Esophagus muscularis mucosa (tissue), 4 donors: ENCODE data around the gene TMA7. TPM values are rescaled to one million over a fixed set of nuclear protein-coding genes. Genes with fewer than 3 reads are reported as not detected.

ENCODE experiments used
- DNase-seq: peaks from one replicate; pipeline ENCODE4 v3.0.0-alpha.2; 2017; ENCODE audit errors: extremely low spot score
- H3K27ac ChIP-seq, 4 donors: fragments of 200-600 bp; sonication (generic); replicated peaks in 1 of 4; 1 replicate in 3 of 4; 2 replicates in 1 of 4; pipeline ENCODE4 v1.5.1; 2016 to 2019; ENCODE audit warnings: mild to moderate bottlenecking in 1 of 4
- H3K27me3 ChIP-seq, 4 donors: fragments of 200-600 bp; sonication (generic); one replicate each; pipeline versions ENCODE4 v1.5.1 to v1.6.0; 2016 to 2019
- H3K36me3 ChIP-seq, 4 donors: fragments of 200-600 bp; sonication (generic); one replicate each; pipeline ENCODE4 v1.5.1; 2016 to 2019
- H3K4me1 ChIP-seq, 4 donors: fragments of 200-600 bp; sonication (generic); one replicate each; pipeline ENCODE4 v1.5.1; 2016 to 2019
- H3K4me3 ChIP-seq, 4 donors: fragments of 200-600 bp; sonication (generic); 1 replicate in 2 of 4; 2 replicates in 2 of 4; pipeline ENCODE4 v1.5.1; 2016 to 2019; ENCODE audit warnings: mild to moderate bottlenecking in 4 of 4, moderate library complexity in 1 of 4
- H3K9me3 ChIP-seq, 4 donors: fragments of 200-600 bp; sonication (generic); 1 replicate in 3 of 4; 2 replicates in 1 of 4; pipeline ENCODE4 v1.5.1; 2016 to 2019
- CTCF ChIP-seq, 3 experiments: fragments of 200-600 bp in 2 of 3; fragments of 450-650 bp in 1 of 3; sonication (generic) in 2 of 3; IDR thresholded peaks; one replicate each; pipeline ENCODE4 v1.5.1; 2017 to 2019; ENCODE audit warnings: antibody characterized with exemption in 3 of 3, mild to moderate bottlenecking in 2 of 3, moderate library complexity in 1 of 3
- EP300 ChIP-seq: sonication (generic); formaldehyde crosslinking; IDR thresholded peaks from one replicate; pipeline ENCODE4 v1.6.1; 2017; ENCODE audit warnings: antibody characterized with exemption
- POLR2A ChIP-seq: fragments of 450-650 bp; IDR thresholded peaks from one replicate; pipeline ENCODE4 v1.6.1; 2017; ENCODE audit warnings: antibody characterized with exemption, moderate library complexity, mild to moderate bottlenecking, low read depth
- POLR2AphosphoS5 ChIP-seq, 2 donors: sonication (generic); formaldehyde crosslinking; IDR thresholded peaks; one replicate each; pipeline ENCODE4 v1.6.1; 2017; ENCODE audit warnings: antibody characterized with exemption in 2 of 2
- whole genome bisulfite sequencing: methylation state at CpG from one replicate; pipeline ENCODE4 v1.1.5; 2018; 5-methylcytosine and 5-hydroxymethylcytosine counted together
- intact Hi-C: fragments of 100-400 bp; cut with DNase I; formaldehyde crosslinking; loops from one replicate; pipeline ENCODE4 v1.15.1; 2023
- total RNA-seq, 4 donors: library from RNA; depleted of rRNA; stranded (reverse); fragments of >200 nt; gene quantifications; one replicate each; pipeline versions ENCODE4 v1.1.0 to v1.2.1, GENCODE V29; 2016

The TMA7 gene
- total RNA-seq, 4 donors from 2014 or later, result 167 to 270 (median 205) TPM

- 93% methylated on average over 11 of the region's 15 CpGs for WGBS
- peaks cover 14 to 54% (median 33%) of the 10 kb centered on the region in 4 donors for H3K4me1 ChIP-seq
- no peak overlapping the region for H3K4me3 ChIP-seq
- intact Hi-C loops, result no loop called here
- H3K27me3 ChIP-seq, result no peaks in the 10 kb centered on the region
- peaks cover 27 to 55% (median 52%) of the 10 kb centered on the region in 4 donors for H3K36me3 ChIP-seq
- no peaks in the 10 kb centered on the region for H3K9me3 ChIP-seq
- H3K27ac ChIP-seq, result peak overlapping the region; percentile 84 to 96 (median 95)
- DNase-seq, result no peak
- TF ChIP-seq POLR2A, result no peak
- TF ChIP-seq EP300, result no peak
- TF ChIP-seq CTCF (IDR thresholded peaks at IDR 0.05), result no peak
- TF ChIP-seq POLR2AphosphoS5 (IDR thresholded peaks at IDR 0.05), result no peak
These were observed 36.3 kb upstream of the TMA7 start for GRCh38 chr3:48403533-48404439.

- intact Hi-C loops, result no loop called here
- Histone ChIP-seq H3K27ac (peak overlapping the region; percentile 84 to 96 (median 95)), H3K36me3 (peaks cover 36 to 64% (median 61%) of the 10 kb centered on the region in 4 donors), H3K4me1 (peaks cover 14 to 62% (median 35%) of the 10 kb centered on the region in 4 donors), H3K4me3 (no peak overlapping the region), H3K27me3 (no peaks in the 10 kb centered on the region), H3K9me3 (no peaks in the 10 kb centered on the region)
- peak in 1 of 2 donors; percentile 3 for TF ChIP-seq POLR2AphosphoS5 (IDR thresholded peaks at IDR 0.05)
- no peak for TF ChIP-seq POLR2A
- no peak for TF ChIP-seq CTCF (IDR thresholded peaks at IDR 0.05)
- TF ChIP-seq EP300, result no peak
- no peak for DNase-seq
- 95% methylated on average over 10 of the region's 21 CpGs for WGBS
These were observed 35.4 kb upstream of the TMA7 start for GRCh38 chr3:48404440-48405342.

- peaks cover 14 to 62% (median 35%) of the 10 kb centered on the region in 4 donors for H3K4me1 ChIP-seq
- peaks cover 43 to 71% (median 68%) of the 10 kb centered on the region in 4 donors for H3K36me3 ChIP-seq
- TF ChIP-seq CTCF (IDR thresholded peaks at IDR 0.05) (no peak), EP300 (no peak), POLR2A (no peak), POLR2AphosphoS5 (IDR thresholded peaks at IDR 0.05) (no peak)
- intact Hi-C loops, result no loop called here
- no peak overlapping the region for H3K4me3 ChIP-seq
- peak overlapping the region; percentile 84 to 96 (median 95) for H3K27ac ChIP-seq
- 85% methylated on average over 9 of the region's 13 CpGs for WGBS
- DNase-seq, result no peak
- no peaks in the 10 kb centered on the region for H3K9me3 ChIP-seq
- no peaks in the 10 kb centered on the region for H3K27me3 ChIP-seq
These were observed 34.6 kb upstream of the TMA7 start for GRCh38 chr3:48405343-48405881.

- Histone ChIP-seq H3K4me3 (no peak overlapping the region), H3K27ac (peak overlapping the region; percentile 84 to 96 (median 95)), H3K27me3 (no peaks in the 10 kb centered on the region), H3K9me3 (no peaks in the 10 kb centered on the region), H3K36me3 (peaks cover 49 to 77% (median 74%) of the 10 kb centered on the region in 4 donors), H3K4me1 (peaks cover 14 to 59% (median 34%) of the 10 kb centered on the region in 4 donors)
- intact Hi-C loops, result no loop called here
- no peak for DNase-seq
- no peak for TF ChIP-seq POLR2AphosphoS5 (IDR thresholded peaks at IDR 0.05)
- no peak for TF ChIP-seq CTCF (IDR thresholded peaks at IDR 0.05)
- TF ChIP-seq EP300, result no peak
- TF ChIP-seq POLR2A, result no peak
- 62% methylated on average over 1 of the region's 1 CpG for WGBS
These were observed 34.1 kb upstream of the TMA7 start for GRCh38 chr3:48405971-48406370.
